Esophagus (tissue), 2 donors: ENCODE measurements around the gene RNF123. TPM values are rescaled to one million over a fixed set of nuclear protein-coding genes. Genes with fewer than 3 reads are reported as not detected.
A peak's percentile ranks its signal among the peaks of the same experiment; 100 is the strongest.

Source experiments
- H3K27ac ChIP-seq, 2 donors: one replicate each; pipeline ENCODE4 v1.5.1; 2013; ENCODE audit warnings: low read depth in 2 of 2, mild to moderate bottlenecking in 2 of 2, inconsistent platforms in 1 of 2, low read length in 1 of 2, moderate library complexity in 1 of 2
- H3K27me3 ChIP-seq, 2 donors: one replicate each; pipeline ENCODE4 v1.6.1; 2013; ENCODE audit warnings: low read length in 2 of 2, control low read depth in 1 of 2, mild to moderate bottlenecking in 1 of 2; ENCODE audit not compliant: insufficient read depth in 2 of 2, control insufficient read depth in 1 of 2
- H3K36me3 ChIP-seq, 2 donors: one replicate each; pipeline ENCODE4 v1.6.1; 2013; ENCODE audit warnings: low read length in 1 of 2; ENCODE audit not compliant: control insufficient read depth in 2 of 2, insufficient read depth in 2 of 2
- H3K4me1 ChIP-seq, 2 donors: one replicate each; pipeline ENCODE4 v1.6.1; 2013; ENCODE audit warnings: low read length in 1 of 2; ENCODE audit not compliant: control insufficient read depth in 2 of 2, insufficient read depth in 2 of 2
- H3K4me3 ChIP-seq, 2 donors: one replicate each; pipeline ENCODE4 v1.5.1; 2013; ENCODE audit warnings: low read length in 2 of 2, mild to moderate bottlenecking in 2 of 2, low read depth in 1 of 2, moderate library complexity in 1 of 2
- H3K9me3 ChIP-seq, 2 donors: one replicate each; pipeline ENCODE4 v1.6.1; 2013; ENCODE audit warnings: mild to moderate bottlenecking in 2 of 2, low read depth in 1 of 2, low read length in 1 of 2, moderate library complexity in 1 of 2; ENCODE audit not compliant: control insufficient read depth in 2 of 2, insufficient read depth in 1 of 2
- WGBS, 2 donors: extraction: QIAGEN DNeasy Blood & Tissue Kit; methylation state at CpG; one replicate each; pipeline ENCODE4 v1.1.7; 2013; 5-methylcytosine and 5-hydroxymethylcytosine counted together
- polyA plus RNA-seq, 2 donors: library from polyadenylated mRNA; stranded (reverse); fragments of 200-250 nt; gene quantifications; one replicate each; pipeline ENCODE4 v1.2.3, GENCODE V29; 2013
- donor health status: healthy with polysubstance abuse.
- donor health status: Bipolar disorder and iron deficiency.

The RNF123 gene
- 10 to 100 TPM; 14.7 to 16.9 TPM for polyA plus RNA-seq

- Histone ChIP-seq H3K9me3 (no peaks in the 10 kb centered on the region), H3K4me3 (peak within 1 kb of the TSS; percentile 95 to 99), H3K4me1 (peaks cover 0 to 11% of the 10 kb centered on the region in 2 donors), H3K27ac (peak within 1 kb of the TSS; percentile 70 to 79), H3K36me3 (peaks cover 0 to 3% of the 10 kb centered on the region in 2 donors), H3K27me3 (no peaks in the 10 kb centered on the region)
- 1 to 2% methylated on average over 63 to 66 of the region's 66 CpGs for WGBS, 2 donors
These were observed at the start of gene RNF123, which contains the start of gene MST1 for GRCh38 chr3:49689046-49689907. Gene RNF123, plus strand, starts transcription at chr3:49689557. Its CDS starts 1,609 bp downstream, at chr3:49691166. Gene MST1, minus strand, starts transcription at chr3:49689474. Its CDS starts 783 bp downstream, at chr3:49688691.

- no peak overlapping the region for H3K4me3 ChIP-seq
- H3K27ac ChIP-seq: no peak overlapping the region
- H3K36me3 ChIP-seq: no peaks in the 10 kb centered on the region
- H3K27me3 ChIP-seq: no peaks in the 10 kb centered on the region
- WGBS, 2 donors: 63 to 67% methylated on average over 7 of the region's 7 CpGs
- H3K4me1 ChIP-seq: peaks cover 0 to 3% of the 10 kb centered on the region in 2 donors
- H3K9me3 ChIP-seq: no peaks in the 10 kb centered on the region
These were observed 48.1 kb upstream of the RNF123 start for GRCh38 chr3:49641292-49641691.

- peaks cover 0 to 3% of the 10 kb centered on the region in 2 donors for H3K4me1 ChIP-seq
- no peaks in the 10 kb centered on the region for H3K36me3 ChIP-seq
- no peaks in the 10 kb centered on the region for H3K9me3 ChIP-seq
- no peak overlapping the region for H3K27ac ChIP-seq
- 88 to 89% methylated on average over 14 of the region's 14 CpGs for WGBS, 2 donors
- H3K27me3 ChIP-seq: no peaks in the 10 kb centered on the region
- H3K4me3 ChIP-seq: no peak overlapping the region
These were observed 47.2 kb upstream of the RNF123 start for GRCh38 chr3:49641921-49642707.

DNA sequence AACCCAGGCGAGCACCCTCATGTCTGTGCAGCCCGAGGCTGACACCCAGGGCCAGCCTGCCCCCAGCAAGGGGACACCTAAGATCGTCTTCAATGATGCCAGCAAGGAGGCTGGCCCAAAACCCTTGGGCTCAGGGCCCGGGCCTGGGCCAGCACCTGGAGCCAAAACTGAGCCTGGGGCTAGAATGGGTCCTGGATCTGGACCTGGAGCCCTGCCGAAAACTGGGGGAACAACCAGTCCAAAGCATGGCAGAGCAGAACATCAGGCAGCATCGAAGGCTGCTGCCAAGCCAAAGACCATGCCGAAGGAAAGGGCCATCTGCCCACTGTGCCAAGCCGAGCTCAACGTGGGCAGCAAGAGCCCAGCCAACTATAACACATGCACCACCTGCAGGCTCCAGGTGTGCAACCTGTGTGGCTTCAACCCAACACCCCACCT lies 46.6 kb upstream of the RNF123 start:
- 68 to 69% methylated on average over 9 of the region's 9 CpGs for WGBS, 2 donors
- Histone ChIP-seq H3K36me3 (no peaks in the 10 kb centered on the region), H3K4me1 (peaks cover 0 to 3% of the 10 kb centered on the region in 2 donors), H3K27me3 (no peaks in the 10 kb centered on the region), H3K27ac (no peak overlapping the region), H3K9me3 (no peaks in the 10 kb centered on the region), H3K4me3 (no peak overlapping the region)

- WGBS, 2 donors: 71 to 81% methylated on average over 8 of the region's 8 CpGs
- no peak overlapping the region for H3K27ac ChIP-seq
- H3K4me1 ChIP-seq: no peaks in the 10 kb centered on the region
- no peaks in the 10 kb centered on the region for H3K36me3 ChIP-seq
- H3K4me3 ChIP-seq: no peak overlapping the region
- no peaks in the 10 kb centered on the region for H3K9me3 ChIP-seq
- H3K27me3 ChIP-seq: no peaks in the 10 kb centered on the region
These were observed 44.7 kb upstream of the RNF123 start for GRCh38 chr3:49644684-49645083.

GRCh38 chr3:49646236-49646635 lies 43.1 kb upstream of the RNF123 start:
- Histone ChIP-seq H3K27me3 (no peaks in the 10 kb centered on the region), H3K4me3 (no peak overlapping the region), H3K4me1 (no peaks in the 10 kb centered on the region), H3K9me3 (no peaks in the 10 kb centered on the region), H3K27ac (no peak overlapping the region), H3K36me3 (no peaks in the 10 kb centered on the region)
- 71 to 81% methylated on average over 3 of the region's 3 CpGs for WGBS, 2 donors

GRCh38 chr3:49647741-49648140 lies 41.6 kb upstream of the RNF123 start:
- Histone ChIP-seq H3K27ac (no peak overlapping the region), H3K27me3 (no peaks in the 10 kb centered on the region), H3K4me1 (no peaks in the 10 kb centered on the region), H3K36me3 (no peaks in the 10 kb centered on the region), H3K4me3 (no peak overlapping the region), H3K9me3 (no peaks in the 10 kb centered on the region)
- 58 to 70% methylated on average over 2 of the region's 2 CpGs for WGBS, 2 donors

DNA sequence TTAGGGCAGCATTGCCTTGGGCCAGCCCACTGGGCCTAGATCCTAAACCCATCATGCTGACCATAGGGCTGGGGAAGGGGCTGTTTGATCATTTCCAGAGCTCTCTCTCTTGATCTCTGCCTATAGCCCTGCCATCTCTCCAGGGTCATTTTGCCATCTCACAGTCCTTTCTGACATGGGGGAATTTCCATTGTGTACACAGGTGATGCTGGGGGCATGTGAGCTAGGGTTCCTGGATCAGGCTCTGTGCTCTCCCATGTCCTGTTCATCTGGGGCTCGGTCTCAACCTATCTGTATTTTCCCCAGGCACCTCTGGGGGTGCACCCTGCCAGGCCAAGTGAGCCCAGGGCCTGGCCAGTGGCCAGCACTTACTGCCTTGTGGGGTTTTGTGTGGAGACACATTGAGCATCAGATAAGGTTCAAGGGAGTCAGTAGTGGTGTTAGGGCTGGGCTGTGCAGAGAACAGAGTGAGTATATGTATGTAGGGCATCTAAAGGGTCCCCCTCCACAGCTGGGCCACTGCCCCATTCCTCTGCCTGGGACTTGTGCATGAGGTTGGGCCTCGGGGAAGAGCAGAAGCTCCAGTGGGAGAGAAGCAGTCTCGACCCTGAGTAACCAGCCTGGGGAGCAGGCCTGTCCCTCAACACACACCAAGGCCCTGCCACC lies 40.9 kb upstream of the RNF123 start:
- Histone ChIP-seq H3K36me3 (no peaks in the 10 kb centered on the region), H3K4me3 (no peak overlapping the region), H3K4me1 (no peaks in the 10 kb centered on the region), H3K9me3 (no peaks in the 10 kb centered on the region), H3K27me3 (no peaks in the 10 kb centered on the region), H3K27ac (no peak overlapping the region)
- 66 to 77% methylated on average over 3 of the region's 3 CpGs for WGBS, 2 donors

- H3K27me3 ChIP-seq: no peaks in the 10 kb centered on the region
- H3K27ac ChIP-seq: no peak overlapping the region
- 88 to 94% methylated on average over 1 of the region's 1 CpG for WGBS, 2 donors
- no peaks in the 10 kb centered on the region for H3K9me3 ChIP-seq
- H3K4me1 ChIP-seq: no peaks in the 10 kb centered on the region
- H3K36me3 ChIP-seq: no peaks in the 10 kb centered on the region
- no peak overlapping the region for H3K4me3 ChIP-seq
These were observed 39.8 kb upstream of the RNF123 start for GRCh38 chr3:49649576-49649975.
